Trophoblast cell (in vitro differentiated cells and primary cell): ENCODE data around the gene MRPS12.

Experiments
- DNase-seq, 2 donors: peaks; one replicate each; pipeline ENCODE4 v3.0.0-alpha.2; 2016
- H2AFZ ChIP-seq: 2 replicates; pipeline ENCODE4 v1.6.1; 2013; ENCODE audit warnings: low read length, moderate library complexity, mild to moderate bottlenecking; ENCODE audit not compliant: insufficient read depth, poor library complexity
- H2AK5ac ChIP-seq: 2 replicates; pipeline ENCODE4 v1.6.1; 2013; ENCODE audit warnings: mild to moderate bottlenecking, low read length
- H2BK120ac ChIP-seq: 2 replicates; pipeline ENCODE4 v1.6.1; 2013; ENCODE audit warnings: low read length, mild to moderate bottlenecking, moderate library complexity; ENCODE audit not compliant: insufficient read depth, poor library complexity
- H2BK12ac ChIP-seq: 2 replicates; pipeline ENCODE4 v1.6.1; 2013; ENCODE audit warnings: mild to moderate bottlenecking, low read length, moderate library complexity
- H2BK5ac ChIP-seq: 2 replicates; pipeline ENCODE4 v1.6.1; 2013; ENCODE audit warnings: low read length, low read depth, moderate library complexity, mild to moderate bottlenecking; ENCODE audit not compliant: poor library complexity
- H3K14ac ChIP-seq: 2 replicates; pipeline ENCODE4 v1.6.1; 2013; ENCODE audit warnings: mild to moderate bottlenecking, low read length
- H3K18ac ChIP-seq: 2 replicates; pipeline ENCODE4 v1.6.1; 2013; ENCODE audit warnings: mild to moderate bottlenecking, low read length
- H3K23ac ChIP-seq: 2 replicates; pipeline ENCODE4 v1.6.1; 2013; ENCODE audit warnings: low read length
- H3K27ac ChIP-seq: 2 replicates; pipeline ENCODE4 v1.5.1; 2013; ENCODE audit warnings: low read depth, mild to moderate bottlenecking, inconsistent platforms, low read length, moderate library complexity
- H3K27me3 ChIP-seq: 2 replicates; pipeline ENCODE4 v1.6.1; 2013; ENCODE audit warnings: inconsistent platforms, mild to moderate bottlenecking, low read length, moderate library complexity; ENCODE audit not compliant: insufficient read depth
- H3K36me3 ChIP-seq, 2 experiments: 1 replicate in 1 of 2; 2 replicates in 1 of 2; pipeline ENCODE4 v1.6.1; 2013; ENCODE audit warnings: low read length in 2 of 2, mild to moderate bottlenecking in 2 of 2, moderate library complexity in 1 of 2; ENCODE audit not compliant: insufficient read depth in 2 of 2, control insufficient read depth in 1 of 2
- H3K4ac ChIP-seq: 2 replicates; pipeline ENCODE4 v1.6.1; 2013; ENCODE audit warnings: low read depth, mild to moderate bottlenecking, low read length, moderate library complexity
- H3K4me1 ChIP-seq, 2 experiments: 1 replicate in 1 of 2; 2 replicates in 1 of 2; pipeline ENCODE4 v1.6.1; 2013; ENCODE audit warnings: low read length in 2 of 2, mild to moderate bottlenecking in 2 of 2, moderate library complexity in 1 of 2; ENCODE audit not compliant: insufficient read depth in 2 of 2, control insufficient read depth in 1 of 2
- H3K4me2 ChIP-seq: 2 replicates; pipeline ENCODE4 v1.6.1; 2013; ENCODE audit warnings: inconsistent platforms, mild to moderate bottlenecking, low read length, moderate library complexity
- H3K4me3 ChIP-seq: 2 replicates; pipeline ENCODE4 v1.5.1; 2013; ENCODE audit warnings: mild to moderate bottlenecking, low read depth, low read length, inconsistent platforms
- H3K79me1 ChIP-seq: one replicate; pipeline ENCODE4 v1.6.1; 2013; ENCODE audit warnings: low read length
- H3K79me2 ChIP-seq: 2 replicates; pipeline ENCODE4 v1.6.1; 2013; ENCODE audit warnings: low read length, mild to moderate bottlenecking; ENCODE audit not compliant: control insufficient read depth, insufficient read depth, poor library complexity
- H3K9ac ChIP-seq: 2 replicates; pipeline ENCODE4 v1.6.1; 2013; ENCODE audit warnings: mild to moderate bottlenecking, low read length
- H3K9me3 ChIP-seq: 2 replicates; pipeline ENCODE4 v1.6.1; 2013; ENCODE audit warnings: low read depth, mild to moderate bottlenecking, control low read depth, inconsistent platforms, low read length; ENCODE audit not compliant: insufficient read depth
- H4K12ac ChIP-seq: 2 replicates; pipeline ENCODE4 v1.6.1; 2013; ENCODE audit warnings: low read depth, mild to moderate bottlenecking, low read length, moderate library complexity
- H4K8ac ChIP-seq: 2 replicates; pipeline ENCODE4 v1.6.1; 2013; ENCODE audit warnings: low read depth, mild to moderate bottlenecking, low read length, moderate library complexity
- H4K91ac ChIP-seq: one replicate; pipeline ENCODE4 v1.6.1; 2013; ENCODE audit warnings: low read depth, mild to moderate bottlenecking, low read length, moderate library complexity
- WGBS: extraction: QIAGEN DNeasy Blood & Tissue Kit; methylation state at CpG from one replicate; pipeline ENCODE4 v1.1.7; 2013; ENCODE audit warnings: missing lambda C conversion rate; ENCODE audit not compliant: insufficient read length, insufficient coverage; ENCODE audit errors: extremely low coverage; 5-methylcytosine and 5-hydroxymethylcytosine counted together

The MRPS12 gene

GRCh38 chr19:38953677-38954076, 22.9 kb downstream of the MRPS12 start:
- Histone ChIP-seq H3K4ac (no peak overlapping the region), H2BK5ac (no peak overlapping the region), H3K4me3 (no peak overlapping the region), H2BK120ac (no peak overlapping the region), H2AK5ac (no peak overlapping the region), H2AFZ (no peak overlapping the region), H4K12ac (no peak overlapping the region), H3K4me2 (no peak overlapping the region), H3K9ac (no peak overlapping the region), H3K18ac (no peak overlapping the region), H3K9me3 (peaks cover 2% of the 10 kb centered on the region), H3K27ac (no peak overlapping the region), H3K27me3 (no peaks in the 10 kb centered on the region), H3K79me1 (no peaks in the 10 kb centered on the region), H3K36me3 (no peaks in the 10 kb centered on the region), H4K91ac (no peak overlapping the region), H2BK12ac (no peak overlapping the region), H3K14ac (no peak overlapping the region), H4K8ac (no peak overlapping the region), H3K79me2 (no peaks in the 10 kb centered on the region), H3K23ac (no peak overlapping the region), H3K4me1 (peaks cover 0 to 5% of the 10 kb centered on the region in 2 experiments)
- DNase-seq: no peak
- WGBS: no CpG with 5 or more reads among the region's 4 CpGs

- Histone ChIP-seq H4K12ac (no peak overlapping the region), H3K9ac (no peak overlapping the region), H3K18ac (no peak overlapping the region), H3K36me3 (no peaks in the 10 kb centered on the region), H3K79me1 (no peaks in the 10 kb centered on the region), H3K9me3 (no peaks in the 10 kb centered on the region), H3K14ac (no peak overlapping the region), H3K27ac (no peak overlapping the region), H4K91ac (no peak overlapping the region), H2BK12ac (no peak overlapping the region), H4K8ac (no peak overlapping the region), H2AFZ (no peak overlapping the region), H3K79me2 (no peaks in the 10 kb centered on the region), H3K4me1 (no peaks in the 10 kb centered on the region), H3K4me2 (no peak overlapping the region), H3K4ac (no peak overlapping the region), H2BK120ac (no peak overlapping the region), H3K27me3 (no peaks in the 10 kb centered on the region), H2AK5ac (no peak overlapping the region), H3K23ac (no peak overlapping the region), H2BK5ac (no peak overlapping the region), H3K4me3 (no peak overlapping the region)
- DNase-seq: no peak
- no CpG with 5 or more reads among the region's 2 CpGs for WGBS
Measured at GRCh38 chr19:38956264-38956663, 25.5 kb downstream of the MRPS12 start.

GRCh38 chr19:38958301-38958700, 27.6 kb downstream of the MRPS12 start:
- Histone ChIP-seq H4K12ac (no peak overlapping the region), H3K27me3 (no peaks in the 10 kb centered on the region), H3K9ac (no peak overlapping the region), H3K18ac (no peak overlapping the region), H4K91ac (no peak overlapping the region), H3K14ac (no peak overlapping the region), H2BK120ac (no peak overlapping the region), H3K4me1 (no peaks in the 10 kb centered on the region), H2BK5ac (no peak overlapping the region), H2AK5ac (no peak overlapping the region), H3K79me2 (no peaks in the 10 kb centered on the region), H3K4me3 (no peak overlapping the region), H4K8ac (no peak overlapping the region), H3K23ac (no peak overlapping the region), H2AFZ (no peak overlapping the region), H3K36me3 (no peaks in the 10 kb centered on the region), H3K9me3 (no peaks in the 10 kb centered on the region), H3K4me2 (no peak overlapping the region), H3K4ac (no peak overlapping the region), H2BK12ac (no peak overlapping the region), H3K79me1 (no peaks in the 10 kb centered on the region), H3K27ac (no peak overlapping the region)
- no peak for DNase-seq
- no CpG with 5 or more reads among the region's 2 CpGs for WGBS

- H3K36me3 ChIP-seq: no peaks in the 10 kb centered on the region
- H2BK120ac ChIP-seq: no peak overlapping the region
- H3K14ac ChIP-seq: no peak overlapping the region
- H2AK5ac ChIP-seq: no peak overlapping the region
- H4K12ac ChIP-seq: no peak overlapping the region
- H2BK5ac ChIP-seq: no peak overlapping the region
- no peak for DNase-seq
- H3K27me3 ChIP-seq: no peaks in the 10 kb centered on the region
- no peak overlapping the region for H3K4ac ChIP-seq
- H3K4me2 ChIP-seq: no peak overlapping the region
- WGBS: no CpG with 5 or more reads among the region's 5 CpGs
- no peak overlapping the region for H2AFZ ChIP-seq
- H3K4me3 ChIP-seq: no peak overlapping the region
- no peaks in the 10 kb centered on the region for H3K79me2 ChIP-seq
- H3K9me3 ChIP-seq: no peaks in the 10 kb centered on the region
- no peak overlapping the region for H4K91ac ChIP-seq
- H2BK12ac ChIP-seq: no peak overlapping the region
- no peak overlapping the region for H3K27ac ChIP-seq
- H3K9ac ChIP-seq: no peak overlapping the region
- no peak overlapping the region for H4K8ac ChIP-seq
- H3K4me1 ChIP-seq: no peaks in the 10 kb centered on the region
- H3K18ac ChIP-seq: no peak overlapping the region
- H3K23ac ChIP-seq: no peak overlapping the region
- no peaks in the 10 kb centered on the region for H3K79me1 ChIP-seq
Measured at GRCh38 chr19:38959618-38960017, 28.9 kb downstream of the MRPS12 start.
